ENCODE results near the gene CORO1C. TPM values are rescaled to one million over a fixed set of nuclear protein-coding genes. Genes with fewer than 3 reads are reported as not detected.

The CORO1C gene
- polyA plus RNA-seq, 1 of the 3 experiments (the other 2 are of a cell fraction) = 150 TPM

DNA sequence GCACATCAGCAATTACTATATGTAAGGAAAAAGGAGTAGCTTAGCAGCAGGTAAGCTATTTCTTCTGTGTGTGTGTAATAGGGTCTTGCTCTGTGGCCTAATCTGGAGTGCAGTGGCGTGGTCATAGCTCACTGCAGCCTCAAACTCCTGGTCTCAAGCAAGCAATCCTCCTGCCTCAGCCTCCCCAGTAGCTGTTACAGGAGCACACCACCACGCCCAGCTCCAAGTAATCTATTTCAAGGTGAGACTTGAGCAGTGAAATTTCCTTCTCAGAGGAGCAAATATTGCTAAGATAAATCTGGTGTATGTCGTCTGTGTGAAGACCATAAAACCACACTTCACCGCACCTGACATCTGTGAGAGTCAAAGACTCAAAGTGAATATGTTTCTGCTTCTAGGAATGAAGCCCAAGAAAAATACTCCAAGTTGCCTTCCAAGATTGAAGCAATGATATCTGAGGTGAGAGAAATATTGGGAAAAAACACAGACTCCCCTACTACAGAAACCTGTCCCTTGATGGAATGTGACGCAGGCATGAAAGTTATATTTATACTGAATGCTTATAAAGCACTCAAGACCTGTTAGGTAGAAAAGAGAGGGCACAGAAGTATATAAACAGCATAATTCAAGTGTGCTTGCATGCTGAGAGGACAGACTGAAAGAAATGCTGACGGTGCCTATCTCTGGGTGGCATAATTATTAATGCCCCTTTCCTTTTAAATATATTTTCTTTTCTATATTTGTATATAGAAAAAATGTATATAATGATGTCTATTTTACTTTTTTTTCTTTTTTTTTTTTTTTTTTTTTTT lies 95.1 kb downstream of the CORO1C start:
- no peak for DNase-seq
- ChIA-PET CTCF (interaction anchor here (1.0 to 6.3 kb wide), 5 partner anchors 11 to 167 kb away, joined by 3 to 36 read pairs (median 8); no protein-coding TSS in a partner anchor), POLR2A (no interaction called here)
- Histone ChIP-seq H4K20me1 (ENCODE audit: insufficient read depth) (no peaks in the 10 kb centered on the region), H3K27ac (ENCODE audit: low read depth in 2 of 2, low read length in 1 of 2) (no peak overlapping the region), H3K4me3 (ENCODE audit: low read depth in 2 of 2, low read length in 1 of 2) (no peak overlapping the region), H3K36me3 (replicated peaks in 1 of 2; ENCODE audit: control insufficient read depth in 1 of 2, insufficient read depth in 2 of 2, low read length in 1 of 2) (no peaks in the 10 kb centered on the region), H3K4me1 (ENCODE audit: control insufficient read depth in 1 of 2, insufficient read depth in 2 of 2, low read depth in 1 of 2, low read length in 1 of 2) (peaks cover 7 to 16% of the 10 kb centered on the region in 2 experiments; a peak in 1 of 4 replicates), H3F3A (replicated peaks; ENCODE audit: insufficient read depth) (peaks cover 49% of the 10 kb centered on the region), H3K27me3 (ENCODE audit: insufficient read depth) (no peaks in the 10 kb centered on the region), H3K4me2 (no peak overlapping the region), H3K9me3 (no peaks in the 10 kb centered on the region), H2AFZ (ENCODE audit: low read depth) (no peak overlapping the region), H3K9me2 (no peaks in the 10 kb centered on the region), H3K9ac (no peak overlapping the region), H3K79me2 (ENCODE audit: insufficient read depth) (no peaks in the 10 kb centered on the region)
- 91% methylated on average over 6 of the region's 6 CpGs for WGBS (ENCODE audit: low lambda C conversion rate)
- TF ChIP-seq ELF1 (IDR thresholded peaks at IDR 0.05) = no peak
- TF ChIP-seq MXI1 (IDR thresholded peaks at IDR 0.05; ENCODE audit: low read depth, low read length) = no peak
- no peak for TF ChIP-seq EZH2phosphoT487 (IDR thresholded peaks at IDR 0.05; ENCODE audit: borderline replicate concordance, low read depth)
- TF ChIP-seq, protein P1, sequence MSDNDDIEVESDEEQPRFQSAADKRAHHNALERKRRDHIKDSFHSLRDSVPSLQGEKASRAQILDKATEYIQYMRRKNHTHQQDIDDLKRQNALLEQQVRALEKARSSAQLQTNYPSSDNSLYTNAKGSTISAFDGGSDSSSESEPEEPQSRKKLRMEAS (IDR thresholded peaks at IDR 0.05; ENCODE audit: low read depth) = no peak
- no peak for TF ChIP-seq SMC3 (IDR thresholded peaks at IDR 0.05; ENCODE audit: low read depth, low read length)
- no peak for TF ChIP-seq TEAD4 (IDR thresholded peaks at IDR 0.05; ENCODE audit: borderline replicate concordance, insufficient read depth)
- TF ChIP-seq FOXM1 (IDR thresholded peaks at IDR 0.05; ENCODE audit: low read depth) = no peak
- TF ChIP-seq RCOR1 (IDR thresholded peaks at IDR 0.05; ENCODE audit: low read length) = no peak
- no peak for TF ChIP-seq JUND (IDR thresholded peaks at IDR 0.05)
- no peak for TF ChIP-seq RFX5 (IDR thresholded peaks at IDR 0.05; ENCODE audit: low read length)
- no peak for TF ChIP-seq RAD21 (IDR thresholded peaks at IDR 0.05; ENCODE audit: low read length)
- no peak for TF ChIP-seq MEF2A (IDR thresholded peaks at IDR 0.05; ENCODE audit: borderline replicate concordance, low read depth)
- no peak for TF ChIP-seq NRF1 (IDR thresholded peaks at IDR 0.05; ENCODE audit: low read depth, low read length)
- TF ChIP-seq, protein P2, sequence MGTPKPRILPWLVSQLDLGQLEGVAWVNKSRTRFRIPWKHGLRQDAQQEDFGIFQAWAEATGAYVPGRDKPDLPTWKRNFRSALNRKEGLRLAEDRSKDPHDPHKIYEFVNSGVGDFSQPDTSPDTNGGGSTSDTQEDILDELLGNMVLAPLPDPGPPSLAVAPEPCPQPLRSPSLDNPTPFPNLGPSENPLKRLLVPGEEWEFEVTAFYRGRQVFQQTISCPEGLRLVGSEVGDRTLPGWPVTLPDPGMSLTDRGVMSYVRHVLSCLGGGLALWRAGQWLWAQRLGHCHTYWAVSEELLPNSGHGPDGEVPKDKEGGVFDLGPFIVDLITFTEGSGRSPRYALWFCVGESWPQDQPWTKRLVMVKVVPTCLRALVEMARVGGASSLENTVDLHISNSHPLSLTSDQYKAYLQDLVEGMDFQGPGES (IDR thresholded peaks at IDR 0.05; ENCODE audit: low read depth, low read length) = no peak
- no peak for TF ChIP-seq EP300 (IDR thresholded peaks at IDR 0.05; ENCODE audit: borderline replicate concordance in 1 of 2, low read depth in 1 of 2, low read length in 1 of 2)
- TF ChIP-seq TCF12 (IDR thresholded peaks at IDR 0.05) = no peak
- no peak for TF ChIP-seq GABPA (IDR thresholded peaks at IDR 0.05; ENCODE audit: low read depth)
